Stimulated activated effector memory CD8-positive, alpha-beta T cell treated with anti-CD3 and anti-CD28 coated beads, Interleukin-12 subunit alpha, Interleukin-12 subunit beta, amount 100 ng/mL, for 72 hours (primary cell): ENCODE measurements around the gene CTTNBP2NL.
"Not testable (repeated sequence)": the region's sequence is repeated elsewhere in the genome, so short reads cannot be mapped to it uniquely, and the experiment has no call there.

ENCODE experiments used
- ATAC-seq: fragments of 150-1000 bp; cut with Tn5 transposase; 2 replicates; pipeline ENCODE4 v1.10.0; 2021
- DNase-seq, 2 donors: peaks; one replicate each; pipeline ENCODE4 v3.0.0; 2021 to 2022; ENCODE audit warnings: low spot score in 2 of 2
- H3K27ac Mint-ChIP-seq: one replicate; pipeline ENCODE4 v1.8.0; 2022; ENCODE audit warnings: mild to moderate bottlenecking, mixed read lengths
- H3K36me3 Mint-ChIP-seq: one replicate; pipeline ENCODE4 v1.8.0; 2022; ENCODE audit warnings: mild to moderate bottlenecking, mixed read lengths
- H3K4me1 Mint-ChIP-seq: one replicate; pipeline ENCODE4 v1.8.0; 2022; ENCODE audit warnings: mixed read lengths
- H3K4me3 Mint-ChIP-seq: one replicate; pipeline ENCODE4 v1.8.0; 2022; ENCODE audit warnings: mild to moderate bottlenecking, mixed read lengths
- H3K9me3 Mint-ChIP-seq: one replicate; pipeline ENCODE4 v1.8.0; 2022; ENCODE audit warnings: mixed read lengths

Gene CTTNBP2NL

GRCh38 chr1:112380356-112380755 is 15.7 kb upstream of the CTTNBP2NL start:
- Mint-ChIP-seq H3K27ac (no peak overlapping the region), H3K4me3 (no peak overlapping the region), H3K9me3 (no peaks in the 10 kb centered on the region), H3K4me1 (no peaks in the 10 kb centered on the region), H3K36me3 (no peaks in the 10 kb centered on the region)
- no peak for DNase-seq
- ATAC-seq, result no peak

- no peak overlapping the region for H3K27ac Mint-ChIP-seq
- ATAC-seq, result no peak
- DNase-seq, result no peak
- H3K36me3 Mint-ChIP-seq, result no peaks in the 10 kb centered on the region
- H3K9me3 Mint-ChIP-seq, result no peaks in the 10 kb centered on the region
- no peak overlapping the region for H3K4me3 Mint-ChIP-seq
- no peaks in the 10 kb centered on the region for H3K4me1 Mint-ChIP-seq
Measured at GRCh38 chr1:112381324-112382076, 14.5 kb upstream of the CTTNBP2NL start.

- H3K36me3 Mint-ChIP-seq, result no peaks in the 10 kb centered on the region
- DNase-seq (no peak), ATAC-seq (no peak)
- no peak overlapping the region for H3K27ac Mint-ChIP-seq
- H3K4me1 Mint-ChIP-seq, result no peaks in the 10 kb centered on the region
- no peak overlapping the region for H3K4me3 Mint-ChIP-seq
- H3K9me3 Mint-ChIP-seq, result no peaks in the 10 kb centered on the region
Measured at GRCh38 chr1:112383759-112384370, 12.1 kb upstream of the CTTNBP2NL start.

DNA sequence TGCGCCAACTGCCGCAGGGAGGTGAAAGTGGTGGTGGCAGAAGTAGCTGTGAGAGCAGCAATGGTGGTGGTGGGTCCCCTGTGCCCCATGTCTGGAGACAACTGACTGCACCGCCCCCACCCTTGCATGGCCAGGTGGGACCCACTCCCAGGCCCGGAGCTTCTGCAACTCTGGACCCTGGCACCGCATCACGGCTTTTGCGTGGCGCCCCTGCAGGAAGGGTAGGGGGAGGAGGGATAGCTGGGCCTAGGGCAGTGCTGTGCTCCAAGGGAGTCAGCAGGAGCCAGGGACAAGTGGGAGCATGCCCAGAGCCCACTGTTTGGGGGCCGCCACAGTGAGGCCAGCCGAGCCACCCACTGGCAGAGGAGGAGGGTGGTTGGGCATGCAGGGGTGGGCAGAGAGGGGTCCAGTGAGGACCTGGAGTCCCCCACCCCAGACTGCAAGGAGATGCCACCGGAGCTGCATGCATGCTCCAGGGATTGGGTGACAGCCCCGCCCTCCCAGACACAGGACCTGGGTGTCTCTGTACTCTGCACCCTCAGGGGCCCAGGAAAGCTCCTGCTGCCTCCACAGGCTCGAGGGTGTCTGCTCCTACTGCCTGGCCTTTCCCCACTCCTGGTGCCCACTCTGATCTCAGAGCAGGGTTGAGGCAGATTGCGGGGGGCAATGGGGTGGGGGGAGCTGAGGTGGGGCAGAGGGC is 9.8 kb upstream of the CTTNBP2NL start:
- Mint-ChIP-seq H3K36me3 (no peaks in the 10 kb centered on the region), H3K4me1 (peaks cover 8% of the 10 kb centered on the region), H3K4me3 (no peak overlapping the region), H3K9me3 (no peaks in the 10 kb centered on the region), H3K27ac (no peak overlapping the region)
- no peak for ATAC-seq
- DNase-seq, result no peak

- Mint-ChIP-seq H3K4me3 (no peak overlapping the region), H3K27ac (no peak overlapping the region), H3K4me1 (peaks cover 8% of the 10 kb centered on the region), H3K36me3 (no peaks in the 10 kb centered on the region), H3K9me3 (no peaks in the 10 kb centered on the region)
- ATAC-seq, result no peak
- DNase-seq, result no peak
Measured at GRCh38 chr1:112386731-112387346, 9.2 kb upstream of the CTTNBP2NL start.

DNA sequence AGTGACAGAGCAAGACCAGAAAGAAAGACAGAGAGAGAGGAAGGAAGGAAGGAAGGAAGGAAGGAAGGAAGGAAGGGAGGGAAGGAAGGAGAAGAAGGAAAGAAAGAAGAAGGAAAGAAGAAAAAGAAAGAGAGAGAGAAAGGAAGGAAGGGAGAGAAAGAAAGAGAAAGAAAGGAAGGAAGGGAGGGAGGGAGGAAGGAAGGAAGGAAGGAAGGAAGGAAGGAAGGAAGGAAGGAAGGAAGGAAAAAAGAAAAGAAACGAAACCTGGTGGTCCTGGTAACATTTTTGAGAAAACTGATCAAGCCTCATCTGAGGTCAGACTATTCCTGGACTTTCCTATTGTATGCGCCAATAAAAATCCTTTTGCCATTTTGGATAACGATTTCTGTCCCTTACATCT is 8.2 kb upstream of the CTTNBP2NL start:
- DNase-seq (no peak), ATAC-seq (no peak)
- Mint-ChIP-seq H3K4me1 (peaks cover 8% of the 10 kb centered on the region), H3K36me3 (no peaks in the 10 kb centered on the region), H3K4me3 (no peak overlapping the region), H3K27ac (no peak overlapping the region), H3K9me3 (no peaks in the 10 kb centered on the region)

DNA sequence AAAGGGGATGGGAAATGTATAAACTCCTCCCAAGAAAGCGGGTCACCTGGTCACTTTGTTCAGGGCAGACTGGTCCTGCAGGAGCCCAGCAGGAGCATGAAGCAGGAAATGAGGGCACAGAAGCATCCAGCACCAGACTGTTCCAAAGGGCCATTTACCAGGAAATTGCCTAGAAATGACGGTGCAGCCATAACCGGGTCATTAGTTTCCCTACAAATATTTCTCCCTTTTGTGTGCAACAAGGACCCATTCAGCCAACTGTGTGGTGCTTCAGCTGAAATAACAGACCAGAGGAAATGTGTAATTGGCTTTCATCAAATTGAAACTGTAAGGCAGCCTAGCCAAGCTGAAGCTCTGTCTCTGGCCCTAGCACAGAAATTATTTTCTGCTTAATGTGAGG is 7.6 kb upstream of the CTTNBP2NL start:
- Mint-ChIP-seq H3K4me3 (no peak overlapping the region), H3K27ac (no peak overlapping the region), H3K4me1 (peaks cover 10% of the 10 kb centered on the region), H3K9me3 (no peaks in the 10 kb centered on the region), H3K36me3 (no peaks in the 10 kb centered on the region)
- ATAC-seq (no peak), DNase-seq (no peak)

DNA sequence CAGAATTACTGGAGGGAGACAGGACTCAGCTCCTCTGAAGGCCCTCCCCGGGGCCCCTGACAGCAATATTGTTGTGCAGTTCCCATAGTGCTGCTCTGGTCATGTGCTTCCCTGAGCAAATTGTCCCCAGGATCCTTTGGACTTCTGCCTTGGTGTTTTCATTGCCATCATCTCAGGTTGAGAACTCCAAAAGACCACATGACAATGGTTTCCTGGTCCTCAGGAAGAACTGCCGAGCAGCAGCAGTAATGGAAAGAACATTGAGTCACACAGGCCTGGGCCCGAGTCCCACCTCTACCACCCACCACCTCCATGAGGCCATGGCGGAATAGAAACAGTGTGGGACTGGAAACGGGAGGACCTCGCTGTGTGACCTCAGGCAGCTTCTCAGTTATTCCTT is 6.3 kb upstream of the CTTNBP2NL start:
- no peak for DNase-seq
- Mint-ChIP-seq H3K9me3 (no peaks in the 10 kb centered on the region), H3K4me1 (peaks cover 22% of the 10 kb centered on the region), H3K36me3 (no peaks in the 10 kb centered on the region), H3K27ac (no peak overlapping the region), H3K4me3 (no peak overlapping the region)
- ATAC-seq, result no peak

DNA sequence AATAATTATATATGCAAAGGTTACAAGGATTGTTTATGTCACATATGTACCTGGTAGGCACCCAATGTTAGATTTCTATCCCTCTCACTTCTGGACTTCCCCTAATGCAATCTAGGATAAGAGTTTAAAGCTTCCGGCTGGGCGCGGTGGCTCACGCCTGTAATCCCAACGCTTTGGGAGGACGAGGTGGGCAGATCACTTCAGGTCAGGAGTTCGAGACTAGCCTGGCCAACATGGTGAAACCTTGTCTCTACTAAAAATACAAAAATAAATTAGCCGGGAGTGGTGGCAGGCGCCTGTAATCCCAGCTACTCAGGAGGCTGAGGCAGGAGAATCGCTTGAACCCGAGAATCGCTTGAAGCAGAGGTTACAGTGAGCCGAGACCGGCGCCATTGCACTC is 5.7 kb upstream of the CTTNBP2NL start:
- not testable (repeated sequence) for H3K9me3 Mint-ChIP-seq, H3K36me3 Mint-ChIP-seq, ATAC-seq, DNase-seq, H3K27ac Mint-ChIP-seq
- peaks cover 26% of the 10 kb centered on the region for H3K4me1 Mint-ChIP-seq
- peak overlapping the region; percentile 72 for H3K4me3 Mint-ChIP-seq

DNA sequence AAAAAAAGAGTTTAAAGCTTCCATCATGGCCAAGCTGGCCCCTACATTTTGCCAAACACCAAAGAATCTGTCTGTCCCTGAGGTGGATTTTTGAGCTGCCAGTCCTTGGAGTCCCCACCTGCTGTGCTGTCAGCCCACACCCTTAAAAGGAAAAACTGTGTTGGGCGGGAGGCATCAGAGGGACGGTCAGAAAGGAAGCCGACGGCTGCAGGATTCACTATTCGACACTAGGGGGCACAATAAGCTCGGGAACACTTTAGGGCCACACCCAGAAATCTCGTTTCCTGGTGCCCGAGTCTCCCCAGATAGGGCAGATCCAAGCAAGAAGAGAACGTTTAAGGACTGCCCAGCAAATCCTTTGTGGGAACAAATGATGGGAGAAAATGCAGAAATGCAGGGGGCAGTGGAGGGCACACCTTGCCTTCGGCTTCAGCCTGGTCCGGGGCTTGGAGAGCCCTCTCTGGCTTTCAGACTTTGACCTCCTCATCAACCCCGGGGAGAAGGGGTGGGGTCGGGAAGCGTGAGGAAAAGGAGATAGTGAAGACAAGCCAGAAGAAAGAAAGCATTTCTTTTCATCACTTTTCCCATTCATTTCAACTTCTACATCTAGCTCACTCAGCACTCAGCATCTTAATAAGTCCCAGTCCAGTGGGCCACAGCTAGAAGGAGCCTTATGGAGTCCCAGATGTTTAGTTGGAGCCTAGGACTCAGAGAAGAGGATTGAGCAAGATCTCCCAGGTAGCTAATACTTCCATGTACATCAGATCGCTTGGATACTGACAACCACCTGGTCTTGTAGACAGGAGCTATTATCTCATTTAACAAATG is 5.0 kb upstream of the CTTNBP2NL start:
- Mint-ChIP-seq H3K36me3 (no peaks in the 10 kb centered on the region), H3K9me3 (no peaks in the 10 kb centered on the region), H3K27ac (no peak overlapping the region), H3K4me1 (peaks cover 32% of the 10 kb centered on the region), H3K4me3 (peak overlapping the region; percentile 72)
- peak; percentile 68 to 90 for DNase-seq
- peak; percentile 86 for ATAC-seq

DNA sequence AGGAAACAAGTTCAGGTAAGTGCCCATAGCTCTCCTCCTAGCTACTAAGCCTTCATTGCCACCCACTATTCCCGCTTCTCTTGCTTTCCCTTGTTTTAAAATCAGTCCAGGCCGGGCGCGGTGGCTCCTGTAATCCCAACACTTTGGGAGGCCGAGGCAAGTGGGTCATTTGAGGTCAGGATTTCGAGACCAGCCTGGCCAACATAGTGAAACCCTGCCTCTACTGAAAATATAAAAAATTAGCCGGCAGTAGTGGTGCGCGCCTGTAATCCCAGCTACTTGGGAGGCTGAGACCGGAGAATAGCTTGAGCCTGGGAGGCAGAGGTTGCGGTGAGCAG is 4.4 kb upstream of the CTTNBP2NL start:
- DNase-seq (no peak), ATAC-seq (no peak)
- Mint-ChIP-seq H3K4me1 (peaks cover 36% of the 10 kb centered on the region), H3K4me3 (peak overlapping the region; percentile 72), H3K27ac (no peak overlapping the region), H3K9me3 (no peaks in the 10 kb centered on the region), H3K36me3 (no peaks in the 10 kb centered on the region)

- no peak overlapping the region for H3K4me3 Mint-ChIP-seq
- H3K9me3 Mint-ChIP-seq, result no peaks in the 10 kb centered on the region
- ATAC-seq, result no peak
- no peaks in the 10 kb centered on the region for H3K36me3 Mint-ChIP-seq
- peaks cover 44% of the 10 kb centered on the region for H3K4me1 Mint-ChIP-seq
- peak overlapping the region; percentile 73 for H3K27ac Mint-ChIP-seq
- DNase-seq, result no peak
Measured at GRCh38 chr1:112393631-112393974, 2.4 kb upstream of the CTTNBP2NL start.

DNA sequence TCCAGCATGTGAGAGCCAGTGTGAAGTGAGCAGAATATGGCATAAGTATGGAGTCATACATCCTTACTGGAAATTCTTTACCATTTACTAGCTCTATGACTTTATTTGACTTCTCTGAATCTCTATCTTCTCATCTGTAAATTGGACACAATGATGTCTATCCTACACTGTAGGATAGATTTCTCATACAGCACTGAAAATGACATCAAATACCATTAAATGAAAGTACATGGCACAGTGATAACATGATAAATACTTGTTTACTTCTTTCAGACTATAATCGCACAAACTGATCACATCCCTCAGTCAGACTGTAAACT is 1.3 kb upstream of the CTTNBP2NL start:
- H3K36me3 Mint-ChIP-seq, result no peaks in the 10 kb centered on the region
- no peak overlapping the region for H3K4me3 Mint-ChIP-seq
- H3K27ac Mint-ChIP-seq, result no peak overlapping the region
- DNase-seq (no peak), ATAC-seq (no peak)
- H3K9me3 Mint-ChIP-seq, result no peaks in the 10 kb centered on the region
- peaks cover 44% of the 10 kb centered on the region for H3K4me1 Mint-ChIP-seq

DNA sequence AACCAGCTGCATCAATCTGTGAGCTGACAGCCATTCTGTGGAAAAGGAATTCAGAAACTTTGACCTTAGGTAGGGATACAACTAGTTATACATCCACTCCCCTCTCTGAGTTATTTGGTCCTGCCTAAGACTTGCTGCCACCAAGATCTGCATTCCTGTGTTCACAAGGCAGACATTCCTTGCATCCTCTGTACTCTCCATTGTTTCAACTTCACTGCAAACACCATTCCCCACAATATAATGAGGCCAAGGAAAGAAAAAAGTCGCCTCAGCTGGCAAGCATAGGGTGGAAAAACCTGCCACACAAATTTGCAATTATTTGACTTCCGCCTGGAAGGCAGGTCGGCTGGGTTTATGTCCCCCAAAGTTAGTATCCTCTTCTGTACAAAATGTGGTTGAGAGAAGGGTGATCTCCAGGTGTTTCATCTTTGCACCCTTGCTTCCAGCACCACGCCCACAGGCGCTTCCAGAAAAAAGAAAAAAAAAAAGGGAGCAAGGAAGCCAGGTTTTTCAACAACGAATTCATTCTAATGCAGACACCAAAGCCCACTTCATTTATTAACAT is 676 bp upstream of the CTTNBP2NL start:
- no peaks in the 10 kb centered on the region for H3K36me3 Mint-ChIP-seq
- peaks cover 44% of the 10 kb centered on the region for H3K4me1 Mint-ChIP-seq
- ATAC-seq (no peak), DNase-seq (no peak)
- H3K27ac Mint-ChIP-seq, result no peak overlapping the region
- peak overlapping the region; percentile 95 for H3K4me3 Mint-ChIP-seq
- H3K9me3 Mint-ChIP-seq, result no peaks in the 10 kb centered on the region
